Measurements from ENCODE around the gene UNC13A.

DNA sequence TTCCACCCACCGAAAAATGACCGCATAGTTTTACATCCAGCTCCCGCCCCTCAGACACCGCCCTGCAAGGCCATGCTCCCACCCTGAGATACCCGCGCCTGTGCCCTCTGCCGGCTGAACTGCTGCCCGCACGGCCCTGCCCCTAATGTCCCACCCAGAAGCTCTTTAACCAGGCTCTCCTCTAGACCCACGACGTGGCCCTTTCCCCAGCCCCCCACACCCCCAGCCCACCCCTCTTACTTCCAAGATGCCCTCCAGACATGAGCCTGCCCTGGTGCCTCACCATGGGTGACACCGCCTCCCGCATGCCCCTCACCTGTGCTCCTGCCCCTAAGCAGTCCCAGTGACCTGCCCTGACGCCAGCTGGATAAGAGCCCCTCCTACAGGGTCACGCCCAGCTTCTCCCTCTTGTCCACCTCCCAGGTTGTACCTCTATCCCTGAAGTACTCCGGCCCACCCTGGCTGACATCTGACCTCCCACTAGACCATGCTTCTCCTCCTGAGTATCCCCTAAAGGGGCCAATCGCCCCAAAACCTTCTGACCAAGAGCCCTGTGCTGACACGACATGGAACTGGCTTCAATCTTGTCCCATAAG is 81.5 kb downstream of the UNC13A start:
- TF ChIP-seq, protein P1, sequence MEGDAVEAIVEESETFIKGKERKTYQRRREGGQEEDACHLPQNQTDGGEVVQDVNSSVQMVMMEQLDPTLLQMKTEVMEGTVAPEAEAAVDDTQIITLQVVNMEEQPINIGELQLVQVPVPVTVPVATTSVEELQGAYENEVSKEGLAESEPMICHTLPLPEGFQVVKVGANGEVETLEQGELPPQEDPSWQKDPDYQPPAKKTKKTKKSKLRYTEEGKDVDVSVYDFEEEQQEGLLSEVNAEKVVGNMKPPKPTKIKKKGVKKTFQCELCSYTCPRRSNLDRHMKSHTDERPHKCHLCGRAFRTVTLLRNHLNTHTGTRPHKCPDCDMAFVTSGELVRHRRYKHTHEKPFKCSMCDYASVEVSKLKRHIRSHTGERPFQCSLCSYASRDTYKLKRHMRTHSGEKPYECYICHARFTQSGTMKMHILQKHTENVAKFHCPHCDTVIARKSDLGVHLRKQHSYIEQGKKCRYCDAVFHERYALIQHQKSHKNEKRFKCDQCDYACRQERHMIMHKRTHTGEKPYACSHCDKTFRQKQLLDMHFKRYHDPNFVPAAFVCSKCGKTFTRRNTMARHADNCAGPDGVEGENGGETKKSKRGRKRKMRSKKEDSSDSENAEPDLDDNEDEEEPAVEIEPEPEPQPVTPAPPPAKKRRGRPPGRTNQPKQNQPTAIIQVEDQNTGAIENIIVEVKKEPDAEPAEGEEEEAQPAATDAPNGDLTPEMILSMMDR (IDR thresholded peaks at IDR 0.05; ENCODE audit: insufficient read depth, low read depth, low read length) = no peak
- no peak for TF ChIP-seq EZH2 (IDR thresholded peaks at IDR 0.05; ENCODE audit: insufficient read depth, low read length)
